ENCODE results near the gene RAB23. TPM values are rescaled to one million over a fixed set of nuclear protein-coding genes. Genes with fewer than 3 reads are reported as not detected.

Gene RAB23
- total and polyA plus RNA-seq, 2 of the 8 experiments (the other 6 are each of a cell fraction or from before 2014, with no cell fraction given), result 6.5 to 17.2 TPM

DNA sequence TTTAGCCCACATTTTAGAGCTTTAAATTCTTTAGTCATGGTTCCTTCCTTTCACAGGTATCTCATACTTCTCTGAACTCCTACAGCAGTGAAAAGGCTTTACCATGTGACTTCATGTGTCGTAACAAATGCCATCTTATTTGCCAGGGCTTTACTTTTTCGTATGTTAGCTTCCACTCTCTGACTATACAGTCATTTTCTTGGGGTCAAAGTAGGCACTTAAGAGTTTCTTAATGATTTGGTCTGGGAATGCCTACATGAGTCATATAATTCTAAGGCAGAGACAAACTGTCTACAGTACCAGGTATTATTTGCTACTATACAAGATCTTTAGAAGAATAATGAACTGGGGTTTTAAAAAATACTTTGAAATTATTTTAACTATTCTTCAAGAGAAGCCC lies 15.0 kb downstream of the RAB23 start (continued):
- TF ChIP-seq RAD21 (IDR thresholded peaks at IDR 0.05 in 1 of 2, conservative IDR thresholded peaks at IDR 0.05 in 1 of 2; ENCODE audit: low read depth in 2 of 2, low read length in 2 of 2) (no peak), JUND (IDR thresholded peaks at IDR 0.05; ENCODE audit: low read length) (no peak), ASH2L (IDR thresholded peaks at IDR 0.05; ENCODE audit: low read length) (no peak), GTF2F1 (IDR thresholded peaks at IDR 0.05; ENCODE audit: borderline replicate concordance, low read depth, low read length) (no peak), SAP30 (IDR thresholded peaks at IDR 0.05; ENCODE audit: insufficient read depth, insufficient replicate concordance, low read length) (no peak)
